Kidney tubule cell (primary cell): ENCODE data around the gene GNG7.
"Not testable (repeated sequence)": the region's sequence is repeated elsewhere in the genome, so short reads cannot be mapped to it uniquely, and the experiment has no call there.

Source experiments
- DNase-seq: peaks from one replicate; pipeline ENCODE4 v3.0.0-alpha.2; 2018; ENCODE audit warnings: low spot score

The GNG7 gene

DNA sequence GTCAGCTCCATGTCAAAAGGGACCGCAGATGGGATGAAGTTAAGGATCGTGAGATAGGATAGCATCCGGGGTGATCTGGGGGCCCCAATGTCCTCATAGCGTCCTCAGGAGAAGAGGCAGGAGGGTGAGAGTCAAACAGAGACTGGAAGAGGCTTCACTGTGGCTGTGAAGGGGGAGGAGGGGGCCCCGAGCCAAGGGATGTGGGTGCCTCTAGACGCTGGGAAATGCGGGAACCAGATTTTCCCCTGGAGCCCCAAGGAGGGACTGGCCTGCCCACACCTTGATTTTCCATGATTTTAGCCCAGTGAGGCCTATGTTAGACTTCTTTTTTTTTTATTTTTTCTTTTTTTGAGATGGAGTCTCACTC is 61.2 kb downstream of the GNG7 start:
- no peak for DNase-seq

DNA sequence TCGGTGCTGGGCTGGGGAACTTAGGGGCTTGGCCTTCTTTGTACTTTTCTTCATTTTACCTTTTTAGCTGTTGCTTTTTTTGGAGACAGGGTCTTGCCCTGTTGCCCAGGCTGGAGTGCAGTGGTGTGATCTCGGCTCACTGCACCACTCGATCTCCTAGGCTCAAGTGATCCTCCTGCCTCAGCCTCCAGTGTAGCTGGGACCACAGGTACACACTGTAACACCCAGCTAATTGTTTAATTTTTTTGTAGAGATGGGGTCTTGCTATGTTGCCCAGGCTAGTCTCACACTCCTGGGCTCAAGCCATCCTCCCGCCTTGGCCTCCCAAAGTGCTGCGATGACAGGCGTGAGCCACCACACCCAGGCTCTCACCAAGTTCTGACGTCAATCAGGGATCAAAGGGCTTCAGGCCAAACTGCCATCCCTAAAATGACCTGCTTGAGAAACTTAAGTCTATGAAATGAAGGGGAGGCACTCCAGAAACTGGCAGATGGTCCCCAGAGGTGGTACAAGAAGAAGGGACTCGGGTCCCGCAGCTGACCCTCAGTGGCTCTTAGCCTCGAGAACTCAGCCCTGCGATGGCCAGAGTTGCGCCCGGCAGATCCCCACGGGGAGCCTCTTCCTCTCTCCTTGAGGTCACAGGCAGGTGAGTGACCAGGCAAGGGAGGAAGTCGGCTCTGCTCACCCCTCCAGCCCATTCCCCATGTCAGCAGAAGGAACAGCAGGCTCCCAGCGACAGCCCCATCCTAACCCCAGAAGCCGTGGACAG is 61.7 kb downstream of the GNG7 start:
- no peak for DNase-seq

DNA sequence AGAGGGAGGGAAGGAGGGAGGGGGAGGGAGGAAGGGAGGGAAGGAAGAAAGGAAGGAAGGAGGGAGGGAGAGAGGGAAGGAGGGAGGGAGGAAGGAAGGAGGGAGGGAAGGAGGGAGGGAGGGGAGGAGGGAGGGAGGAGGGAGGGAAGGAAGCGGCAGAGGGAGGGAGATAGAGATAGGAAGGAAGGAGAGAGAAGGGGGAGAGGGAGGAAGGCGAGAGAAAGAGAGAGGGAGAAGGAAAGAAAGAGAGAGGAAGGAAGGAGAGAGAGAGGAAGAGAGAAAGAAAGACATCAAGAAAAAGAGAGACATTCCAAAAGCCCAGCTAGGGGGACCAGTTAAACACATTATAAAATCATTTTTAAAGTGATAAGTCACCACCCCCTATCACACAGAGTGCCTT is 62.5 kb downstream of the GNG7 start:
- no peak for DNase-seq

DNA sequence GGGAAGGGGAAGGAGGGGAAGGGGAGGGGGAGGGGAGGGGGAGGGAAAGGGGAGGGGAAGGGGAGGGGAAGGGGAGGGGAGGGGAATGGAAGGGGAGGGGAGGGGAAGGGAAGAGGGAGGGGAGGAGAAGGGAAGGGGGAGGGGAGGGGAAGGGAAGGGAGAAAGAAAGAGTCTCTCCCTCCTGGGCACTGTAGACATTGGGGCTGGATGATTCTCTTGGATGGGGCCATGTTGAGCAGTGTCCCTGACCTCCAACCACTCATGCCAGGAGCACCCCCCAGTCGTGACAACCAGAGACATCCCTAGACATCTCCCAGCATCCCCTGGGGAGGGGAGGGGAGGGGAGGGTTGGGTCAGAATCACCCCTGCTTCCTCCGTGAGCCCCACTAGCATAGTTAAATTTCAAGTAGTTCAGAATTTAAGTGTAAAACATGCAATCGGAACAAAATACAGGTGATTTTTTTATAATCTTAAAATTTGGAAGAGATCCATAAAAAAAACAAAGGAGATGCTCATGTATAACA is 64.0 kb downstream of the GNG7 start:
- no peak for DNase-seq

DNA sequence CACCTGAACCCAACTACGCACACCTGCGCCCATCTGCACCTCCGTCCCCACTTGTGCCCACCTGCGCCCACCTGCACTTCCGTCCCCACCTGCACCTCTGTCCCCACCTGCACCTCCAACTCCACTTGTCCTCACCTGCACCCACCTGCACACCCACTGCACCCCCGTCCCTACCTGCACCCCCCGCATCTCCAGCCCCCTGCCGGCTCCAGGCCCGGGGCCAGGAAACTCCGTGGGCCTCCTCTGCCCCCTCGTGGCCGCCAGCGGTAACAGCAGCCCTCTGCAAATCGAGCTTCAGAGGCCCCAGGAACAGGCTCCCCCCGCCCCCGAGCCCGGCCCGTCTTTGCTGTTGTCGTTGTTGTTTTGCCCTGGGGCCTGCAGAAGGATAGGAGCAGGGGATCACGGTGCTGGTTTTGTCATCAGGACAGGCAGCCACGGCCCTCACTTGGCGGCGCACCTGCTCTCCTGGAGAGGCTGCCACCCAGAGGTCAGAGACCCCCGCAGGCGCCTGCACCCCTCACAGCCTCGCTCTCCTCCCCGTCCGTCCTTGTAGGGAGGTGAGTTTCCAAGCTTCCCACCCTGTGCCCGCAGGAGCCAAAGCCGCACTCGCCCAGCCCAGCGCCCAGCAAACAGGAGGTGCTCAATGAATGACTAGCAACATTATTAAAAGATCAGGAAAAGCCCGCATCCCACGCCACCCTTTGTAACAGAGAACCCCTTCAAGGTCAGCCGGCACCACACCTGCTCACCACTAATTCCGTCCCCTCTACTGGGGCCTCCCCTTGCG is 65.4 kb downstream of the GNG7 start:
- peak; percentile 49 for DNase-seq

DNA sequence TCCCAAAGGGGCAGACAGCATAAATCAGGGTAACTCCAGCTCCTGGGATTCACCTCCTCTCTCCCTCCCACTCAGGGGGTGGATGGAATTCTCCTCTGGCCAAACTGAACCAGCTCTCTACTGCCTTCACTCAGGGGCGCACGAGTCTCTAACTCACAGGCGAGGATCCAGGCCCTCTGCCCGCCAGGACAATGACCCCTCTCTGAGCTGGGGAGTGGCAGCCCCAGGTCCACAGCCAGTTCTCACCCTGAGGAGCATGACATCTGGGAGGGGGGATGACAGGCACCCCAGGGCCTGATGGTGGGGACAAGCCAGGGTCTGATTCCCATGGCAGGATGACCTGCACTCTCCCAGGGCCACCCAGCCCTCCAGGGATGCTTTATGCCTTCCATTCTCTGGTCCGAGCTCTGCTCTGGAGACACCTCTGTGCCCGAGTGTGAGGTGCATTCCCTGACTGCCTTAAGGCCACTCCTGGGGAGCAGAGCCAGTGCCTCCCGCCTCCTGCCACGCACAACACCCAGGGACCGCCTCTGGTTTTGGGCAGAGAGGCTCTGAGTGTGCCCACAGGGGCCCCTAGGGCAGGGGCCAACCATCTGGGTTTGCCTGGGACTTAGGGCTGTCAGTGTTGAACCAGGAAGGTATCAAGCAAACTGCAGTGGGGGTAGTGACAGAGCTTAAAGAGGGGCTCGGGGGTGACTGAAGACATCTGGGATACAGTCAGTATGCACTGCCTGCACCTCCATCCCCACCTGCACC is 66.2 kb downstream of the GNG7 start:
- DNase-seq = no peak

DNA sequence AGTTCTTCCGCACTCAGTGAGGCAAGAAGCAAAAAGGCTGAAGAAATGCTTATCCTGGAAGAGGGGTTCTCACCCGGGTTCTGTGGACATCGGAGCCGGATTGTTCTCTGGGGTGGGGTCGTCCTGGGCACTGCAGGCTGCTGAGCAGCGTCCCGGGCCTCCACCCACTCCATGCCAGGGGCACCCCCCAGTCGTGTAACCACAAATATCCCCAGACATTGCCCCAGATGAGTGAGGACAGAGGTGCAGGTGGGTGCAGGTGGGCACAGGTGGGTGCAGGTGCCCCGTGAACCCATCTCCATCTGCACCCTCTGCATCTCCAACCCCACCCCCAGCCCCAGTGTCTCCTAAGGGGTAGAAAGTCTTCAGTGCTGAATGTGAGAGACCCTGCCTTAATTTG is 67.5 kb downstream of the GNG7 start:
- no peak for DNase-seq

DNA sequence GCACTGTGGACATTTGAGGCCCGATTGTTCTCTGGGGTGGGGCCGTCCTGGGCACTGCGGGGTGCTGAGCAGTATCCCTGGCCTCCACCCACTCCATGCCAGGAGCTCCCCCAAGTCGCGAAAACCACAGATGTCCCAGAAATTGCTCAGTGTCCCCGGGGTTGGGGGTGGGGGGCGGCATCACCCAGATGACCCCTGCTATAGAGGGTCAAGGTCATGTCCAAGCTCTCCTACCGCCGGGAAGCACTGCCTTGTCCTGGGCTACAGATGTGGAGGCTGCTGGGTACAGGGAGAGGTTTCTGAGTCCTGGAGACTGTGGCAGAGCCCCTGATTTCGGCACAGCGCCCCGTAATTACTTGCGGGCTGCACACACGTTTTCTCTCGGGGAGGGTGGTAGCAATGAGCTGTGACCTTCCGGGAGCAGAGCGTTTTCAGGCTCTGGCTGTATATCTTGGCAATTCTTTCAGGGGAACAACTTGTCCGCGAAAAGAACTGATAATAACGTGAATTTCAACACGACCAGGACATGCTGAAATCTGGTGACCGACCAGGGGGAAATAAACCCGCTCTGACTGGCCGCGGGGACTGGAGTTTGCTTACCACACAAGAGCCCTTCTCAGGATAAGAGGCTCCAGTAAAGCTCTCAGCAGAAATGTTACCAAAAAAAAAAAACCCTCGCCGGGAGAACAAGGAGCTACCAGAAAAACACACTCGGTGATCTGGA is 68.1 kb downstream of the GNG7 start:
- no peak for DNase-seq

DNA sequence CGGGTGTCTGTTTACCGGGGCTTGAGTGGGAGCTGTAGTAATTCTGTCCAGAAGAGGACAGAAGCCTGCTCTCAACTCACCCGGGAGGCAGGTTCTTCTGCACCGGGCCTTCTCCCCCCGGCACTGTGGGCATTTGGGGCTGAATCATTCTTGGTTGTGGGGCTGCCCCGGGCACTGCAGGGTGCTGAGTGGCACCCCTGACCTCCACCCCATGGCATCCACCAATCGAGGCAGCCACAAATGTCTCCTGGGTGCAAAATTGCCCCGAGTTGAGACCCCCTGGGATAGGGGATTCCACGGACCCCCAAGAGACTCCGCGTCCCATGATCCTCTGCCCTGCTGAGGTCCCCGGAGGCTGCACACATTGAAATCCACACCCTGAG is 68.8 kb downstream of the GNG7 start:
- DNase-seq = no peak

DNA sequence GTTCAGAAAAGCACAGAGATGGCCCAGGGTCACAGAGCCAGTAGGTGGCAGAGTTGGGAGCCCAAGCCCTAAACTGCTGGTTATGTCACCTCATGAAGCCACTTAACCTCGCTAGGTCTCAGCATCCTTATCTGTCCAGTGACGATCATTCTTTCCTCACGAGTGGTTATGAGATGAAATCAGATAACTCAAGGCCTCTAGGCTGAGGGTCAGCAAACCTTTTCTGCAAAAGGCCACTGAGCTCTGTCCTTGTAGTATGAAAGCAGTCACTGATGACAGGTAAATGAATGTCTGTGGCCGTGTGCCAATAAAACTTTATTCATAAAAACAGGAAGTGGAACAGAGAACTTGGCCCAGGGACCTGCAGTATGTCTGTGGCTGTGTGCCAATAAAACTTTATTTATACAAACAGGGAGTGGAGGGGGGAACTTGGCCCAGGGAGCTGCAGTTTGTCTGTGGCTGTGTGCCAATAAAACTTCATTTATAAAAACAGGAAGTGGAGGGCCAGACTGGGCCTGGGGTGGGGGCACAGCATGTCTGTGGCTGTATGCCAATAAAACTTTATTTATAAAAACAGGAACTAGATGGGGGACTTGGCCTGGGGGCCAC is 71.2 kb downstream of the GNG7 start:
- DNase-seq = peak; percentile 25

DNA sequence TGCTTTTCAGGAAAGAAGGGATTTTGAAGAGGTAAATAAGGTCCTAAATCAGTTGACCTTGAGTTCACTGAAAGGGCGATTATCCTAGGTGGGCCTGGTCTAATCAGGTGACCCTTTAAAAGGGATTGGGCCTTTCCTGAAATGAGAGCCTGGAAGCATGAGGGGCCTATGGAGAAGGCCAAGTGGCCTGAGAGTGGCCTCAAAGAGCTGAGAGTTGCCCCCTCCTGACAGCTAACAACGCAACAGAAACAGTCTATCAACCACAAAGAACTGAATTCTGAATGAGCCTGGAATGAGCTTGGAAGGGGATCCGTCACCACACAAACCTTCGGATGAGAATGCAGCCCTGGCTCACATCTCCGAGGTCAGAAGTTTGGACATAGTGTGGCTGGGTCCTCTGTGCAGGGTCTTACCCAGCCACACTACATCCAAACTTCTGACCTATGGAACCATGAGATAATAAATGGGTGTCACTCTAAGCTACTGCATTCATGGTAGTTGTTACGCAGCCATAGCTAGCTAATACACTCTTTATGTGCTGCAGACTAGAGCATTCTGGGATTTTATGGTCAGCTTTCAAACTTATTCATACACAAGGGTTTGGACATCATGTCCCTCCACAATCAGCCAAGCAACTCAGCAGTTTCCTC is 72.0 kb downstream of the GNG7 start:
- DNase-seq = no peak

DNA sequence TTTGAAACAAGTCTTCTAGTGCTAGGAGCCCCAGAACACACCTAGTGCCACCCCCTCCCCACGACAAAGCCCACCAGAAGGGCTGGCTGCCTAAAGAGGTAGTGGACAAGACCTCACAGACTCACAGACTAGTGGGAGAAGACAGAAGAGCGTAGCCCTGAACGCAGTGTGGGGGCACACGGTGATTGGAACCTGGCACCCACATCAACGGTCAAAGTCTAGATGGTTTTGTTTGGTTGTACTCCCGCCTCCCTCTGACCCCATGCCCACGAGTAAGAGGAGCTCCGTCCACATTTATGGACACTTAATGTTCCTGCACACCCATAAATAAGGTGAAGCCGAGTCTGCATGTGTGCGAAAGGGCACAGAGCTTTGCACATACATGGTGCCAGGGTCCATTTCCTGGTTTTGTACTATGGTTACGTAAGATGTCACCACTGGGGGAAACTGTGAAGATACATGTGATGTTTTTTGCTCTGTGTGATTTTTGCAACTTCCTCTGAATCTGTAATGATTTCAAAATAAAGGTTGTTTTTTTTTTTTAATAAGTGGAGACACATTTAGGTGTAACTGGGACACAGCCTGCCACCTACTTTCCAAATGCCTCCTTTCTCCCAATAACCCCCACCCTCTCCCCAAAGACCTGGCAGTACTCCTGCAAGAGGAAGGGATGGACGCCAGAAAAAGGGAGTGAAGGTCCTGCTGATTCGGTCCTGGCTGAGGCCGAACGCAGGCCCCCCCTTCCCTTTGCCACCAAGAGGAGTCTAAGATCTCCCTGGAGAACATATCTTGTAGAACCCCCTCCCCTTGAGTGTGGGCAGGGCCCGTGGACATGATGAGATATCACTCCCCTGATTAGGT is 72.8 kb downstream of the GNG7 start:
- DNase-seq = no peak

DNA sequence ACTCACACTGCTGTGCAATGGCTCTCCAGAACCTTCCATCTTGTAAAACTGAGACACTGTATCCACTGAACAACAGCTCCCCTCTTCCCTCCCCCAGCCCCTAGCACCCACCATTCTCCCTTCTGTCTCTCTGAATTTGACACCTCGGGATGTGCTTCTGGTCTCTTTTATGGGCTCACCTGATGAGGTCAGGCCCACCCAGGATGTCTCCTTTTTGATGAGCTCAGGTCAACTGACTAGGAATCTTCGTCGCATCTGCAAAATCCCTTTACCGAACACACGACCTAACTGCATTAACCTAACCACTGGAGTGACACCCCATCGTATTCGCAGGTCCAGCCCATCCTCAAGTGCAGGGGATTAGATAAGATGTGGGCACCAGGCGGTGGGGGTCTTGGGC is 73.9 kb downstream of the GNG7 start:
- no peak for DNase-seq

DNA sequence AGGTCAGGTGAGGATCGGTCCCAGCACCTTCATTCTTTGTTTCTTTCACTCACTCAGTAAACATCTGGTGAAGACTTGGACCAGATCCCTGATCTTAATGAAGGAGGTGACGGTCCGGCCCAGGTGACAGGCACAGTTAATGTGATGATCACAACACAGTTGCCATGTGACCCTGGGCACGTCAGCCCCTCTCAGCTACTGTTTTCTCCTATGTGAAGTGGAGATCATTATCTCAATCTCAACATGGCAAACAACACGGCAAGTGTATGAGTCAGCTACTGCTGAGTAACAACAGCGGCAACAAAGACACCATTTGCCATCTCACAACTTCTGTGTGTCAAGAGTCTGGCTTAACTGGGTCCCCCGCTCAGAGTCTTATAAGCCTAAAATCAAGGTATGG is 74.6 kb downstream of the GNG7 start:
- no peak for DNase-seq

DNA sequence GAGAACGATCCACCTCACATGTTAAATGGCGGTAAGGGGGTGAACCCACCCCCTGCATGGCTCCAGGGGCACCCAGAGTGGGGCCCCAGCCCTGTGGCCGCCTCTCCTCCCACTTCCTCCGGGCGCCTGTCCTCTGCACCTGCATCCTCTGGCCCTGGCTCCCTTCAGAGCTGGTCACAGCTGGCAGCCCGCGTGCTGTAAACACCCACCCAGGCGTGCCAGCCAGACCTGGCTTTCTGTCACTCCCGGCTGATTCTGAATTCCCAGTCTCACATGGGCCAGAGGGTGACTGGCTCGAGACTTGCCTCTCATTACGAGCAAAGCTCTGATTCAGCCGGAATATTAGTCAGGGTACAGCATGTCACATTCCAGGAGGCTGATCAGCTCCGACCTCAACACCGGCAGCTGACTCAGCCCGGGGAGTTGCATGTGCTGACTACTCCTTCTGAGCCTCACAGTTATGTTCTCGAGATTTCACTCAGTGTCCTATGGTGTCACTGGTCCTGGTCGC is 75.1 kb downstream of the GNG7 start:
- peak; percentile 100 for DNase-seq

DNA sequence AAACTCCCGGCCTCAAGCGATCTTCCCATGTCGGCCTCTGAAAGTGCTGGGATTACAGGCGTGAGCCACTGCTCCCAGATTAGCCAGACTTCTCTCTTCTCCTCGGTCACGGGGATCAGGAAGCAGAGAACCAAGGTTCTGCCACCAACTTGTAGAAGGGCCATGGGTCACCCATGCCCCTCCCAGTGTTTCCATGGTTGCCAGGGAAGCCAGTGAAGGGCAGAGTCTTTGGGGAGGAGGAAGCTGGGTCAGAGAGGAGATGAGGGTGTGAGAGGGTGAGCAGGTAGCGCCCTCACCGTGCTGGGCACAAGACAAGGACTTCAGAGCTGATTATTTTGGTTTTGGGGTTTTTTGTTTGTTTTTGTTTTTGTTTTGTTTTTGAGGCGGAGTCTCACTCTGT is 77.1 kb downstream of the GNG7 start:
- DNase-seq = peak; percentile 43

DNA sequence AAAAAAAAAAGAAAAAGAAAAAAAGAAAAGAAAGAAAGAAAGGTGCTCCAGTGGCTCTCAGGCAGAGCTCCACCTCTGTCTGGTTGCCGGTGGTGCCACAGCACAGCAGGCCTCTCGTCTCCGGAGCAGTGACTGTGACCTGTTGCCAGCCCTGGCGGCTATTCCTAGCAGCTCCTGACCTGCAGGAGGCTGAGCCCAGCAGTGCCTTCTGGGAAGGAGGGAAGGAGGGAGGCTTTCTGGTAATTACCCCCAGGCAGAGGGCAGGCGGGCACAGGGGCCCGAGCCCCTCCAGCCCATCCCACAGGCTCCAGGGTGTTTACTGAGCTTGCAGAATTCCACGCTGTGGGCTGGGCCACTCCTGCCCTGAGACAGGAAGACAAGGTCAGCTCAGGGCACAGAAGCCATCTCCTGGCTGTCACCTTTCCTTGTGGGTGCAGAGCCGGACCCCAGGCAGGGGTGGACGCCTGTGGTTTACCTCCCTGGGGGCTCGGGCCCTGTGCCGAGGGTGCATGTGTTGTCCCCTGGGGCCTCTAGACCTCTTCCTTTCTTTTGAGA is 77.9 kb downstream of the GNG7 start:
- peak; percentile 66 for DNase-seq

DNA sequence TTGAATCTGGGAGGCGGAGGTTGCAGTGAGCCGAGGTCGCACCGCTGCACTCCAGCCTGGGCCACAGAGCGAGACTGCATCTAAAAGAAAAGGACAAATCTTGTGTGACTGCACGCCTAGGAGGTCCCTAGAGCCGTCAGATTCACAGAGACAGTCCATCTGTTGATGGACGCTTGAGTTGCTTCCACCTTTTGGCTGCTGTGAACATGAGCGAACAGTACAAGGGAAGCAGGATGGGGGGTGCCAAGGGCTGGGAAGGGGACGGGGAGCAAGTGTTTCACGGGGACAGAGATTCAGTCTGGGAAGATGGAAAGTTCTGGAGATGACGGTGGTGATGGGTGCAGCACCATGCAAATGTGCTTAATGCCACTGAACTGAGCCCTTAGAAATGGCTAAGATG is 78.7 kb downstream of the GNG7 start:
- no peak for DNase-seq

DNA sequence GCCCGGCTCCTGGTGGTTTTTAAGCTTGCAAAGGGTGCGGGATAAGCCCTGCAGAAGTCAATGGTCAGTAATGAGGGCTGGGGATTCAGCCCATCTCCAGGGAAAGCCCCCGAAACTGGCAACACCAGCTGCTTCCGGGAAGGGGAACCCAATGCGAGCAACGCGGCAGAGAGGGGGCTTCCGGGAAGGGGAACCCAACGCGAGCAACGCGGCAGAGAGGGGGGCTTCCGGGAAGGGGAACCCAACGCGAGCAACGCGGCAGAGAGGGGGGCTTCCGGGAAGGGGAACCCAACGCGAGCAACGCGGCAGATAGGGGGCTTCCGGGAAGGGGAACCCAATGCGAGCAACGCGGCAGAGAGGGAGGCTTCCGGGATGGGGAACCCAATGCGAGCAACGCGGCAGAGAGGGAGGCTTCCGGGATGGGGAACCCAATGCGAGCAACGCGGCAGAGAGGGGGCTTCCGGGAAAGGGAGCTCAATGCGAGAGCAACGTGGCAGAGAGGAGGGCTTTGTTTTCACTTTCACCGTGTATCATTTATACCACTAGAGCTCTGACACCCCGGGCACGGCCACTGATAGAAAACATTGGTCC is 80.0 kb downstream of the GNG7 start:
- not testable (repeated sequence) for DNase-seq
